Measurements from ENCODE around the gene C4BPA.

C4BPA gene

DNA sequence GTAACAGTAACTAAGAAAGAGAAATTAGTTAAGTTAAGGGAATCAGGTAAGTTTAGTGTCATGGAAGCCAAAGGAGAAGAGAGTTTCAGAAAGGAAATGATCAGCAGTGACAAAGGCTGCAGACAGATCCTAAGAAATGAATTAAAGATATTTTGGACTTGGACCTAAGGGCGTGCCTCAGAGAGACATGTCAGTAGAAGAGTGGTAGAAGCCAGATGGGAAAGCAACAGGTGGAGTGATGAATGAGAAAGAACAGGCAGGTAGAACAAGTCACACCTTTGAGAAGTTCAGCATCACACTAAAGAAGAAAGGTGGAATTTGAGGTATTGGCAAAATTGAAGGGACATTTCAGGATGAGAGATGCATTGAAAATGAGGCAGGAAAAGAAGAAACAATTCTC, 1.4 kb upstream of the C4BPA start:
- no peak for DNase-seq
- no peaks in the 10 kb centered on the region for H3K36me3 ChIP-seq (ENCODE audit: control insufficient read depth, insufficient read depth, low read length)
- no peaks in the 10 kb centered on the region for H3K4me1 ChIP-seq (ENCODE audit: control insufficient read depth, insufficient read depth, low read length, poor library complexity, severe bottlenecking)
- no peak overlapping the region for H3K4me3 ChIP-seq (ENCODE audit: insufficient read depth, low read depth, low read length, poor library complexity, severe bottlenecking)
- H3K9me3 ChIP-seq (ENCODE audit: control insufficient read depth, low read length): no peaks in the 10 kb centered on the region
- no peak overlapping the region for H3K27ac ChIP-seq (ENCODE audit: insufficient read depth, low read length, poor library complexity, severe bottlenecking)
- no peaks in the 10 kb centered on the region for H3K27me3 ChIP-seq (replicated peaks; ENCODE audit: control insufficient read depth, insufficient read depth, low read length, poor library complexity, severe bottlenecking)

DNA sequence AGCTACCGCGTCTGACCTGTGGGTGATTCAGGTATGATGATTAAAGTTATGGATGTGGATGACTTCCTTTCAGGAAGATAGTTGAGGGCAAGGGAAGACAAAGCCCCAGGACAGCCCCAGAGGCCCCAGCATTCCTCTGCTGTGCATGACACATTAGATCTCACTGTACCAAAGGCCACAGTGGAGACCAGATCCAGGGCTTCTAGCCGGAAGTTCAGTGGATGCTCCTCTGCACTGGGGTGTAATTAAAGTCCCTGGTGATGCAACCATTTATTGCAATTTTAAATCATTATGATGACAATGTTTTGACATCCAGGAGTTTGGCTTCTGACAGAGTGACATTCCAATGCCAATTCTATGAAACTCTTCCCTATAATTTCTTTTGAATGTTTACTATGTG, 5.0 kb downstream of the C4BPA start:
- Histone ChIP-seq H3K27ac (ENCODE audit: insufficient read depth, low read length, poor library complexity, severe bottlenecking) (no peak overlapping the region), H3K36me3 (ENCODE audit: control insufficient read depth, insufficient read depth, low read length) (no peaks in the 10 kb centered on the region), H3K4me3 (ENCODE audit: insufficient read depth, low read depth, low read length, poor library complexity, severe bottlenecking) (no peak overlapping the region), H3K27me3 (replicated peaks; ENCODE audit: control insufficient read depth, insufficient read depth, low read length, poor library complexity, severe bottlenecking) (no peaks in the 10 kb centered on the region), H3K4me1 (ENCODE audit: control insufficient read depth, insufficient read depth, low read length, poor library complexity, severe bottlenecking) (no peaks in the 10 kb centered on the region), H3K9me3 (ENCODE audit: control insufficient read depth, low read length) (no peaks in the 10 kb centered on the region)
- DNase-seq: no peak

DNA sequence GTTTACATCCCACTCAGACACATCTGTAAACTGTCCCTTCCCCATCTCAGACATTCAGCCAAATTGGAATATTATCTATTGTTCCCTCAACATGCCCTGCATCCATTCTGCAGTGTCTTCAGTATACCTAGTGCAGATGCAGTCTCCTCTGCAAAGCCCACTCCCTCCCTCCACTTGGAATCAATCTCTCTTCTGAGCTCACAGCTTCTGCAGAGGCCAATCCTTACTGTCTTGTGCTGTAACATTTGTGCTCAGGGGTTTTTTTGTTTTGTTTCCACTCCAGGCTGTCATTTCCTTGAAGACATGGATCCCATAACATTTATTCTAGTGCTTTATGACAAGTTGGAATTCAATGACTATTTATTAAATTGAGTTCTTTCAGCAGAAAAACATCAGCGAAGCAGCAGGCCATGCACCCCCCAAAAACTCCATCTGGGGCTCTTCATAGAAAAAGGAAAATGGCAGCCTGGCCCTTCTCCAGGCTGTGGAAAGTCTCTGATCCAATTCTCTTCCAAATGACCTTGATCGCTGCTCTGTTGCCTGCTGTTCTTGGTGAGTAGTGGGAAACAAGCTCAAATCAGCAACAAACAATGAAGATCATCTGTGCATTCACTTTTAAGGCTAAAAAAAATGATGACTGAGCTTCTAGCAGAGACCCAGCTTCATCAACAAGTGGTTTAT, 8.7 kb downstream of the C4BPA start:
- Histone ChIP-seq H3K9me3 (ENCODE audit: control insufficient read depth, low read length) (no peaks in the 10 kb centered on the region), H3K4me1 (ENCODE audit: control insufficient read depth, insufficient read depth, low read length, poor library complexity, severe bottlenecking) (no peaks in the 10 kb centered on the region), H3K4me3 (ENCODE audit: insufficient read depth, low read depth, low read length, poor library complexity, severe bottlenecking) (no peak overlapping the region), H3K27me3 (replicated peaks; ENCODE audit: control insufficient read depth, insufficient read depth, low read length, poor library complexity, severe bottlenecking) (no peaks in the 10 kb centered on the region), H3K27ac (ENCODE audit: insufficient read depth, low read length, poor library complexity, severe bottlenecking) (no peak overlapping the region), H3K36me3 (ENCODE audit: control insufficient read depth, insufficient read depth, low read length) (no peaks in the 10 kb centered on the region)
- no peak for DNase-seq

DNA sequence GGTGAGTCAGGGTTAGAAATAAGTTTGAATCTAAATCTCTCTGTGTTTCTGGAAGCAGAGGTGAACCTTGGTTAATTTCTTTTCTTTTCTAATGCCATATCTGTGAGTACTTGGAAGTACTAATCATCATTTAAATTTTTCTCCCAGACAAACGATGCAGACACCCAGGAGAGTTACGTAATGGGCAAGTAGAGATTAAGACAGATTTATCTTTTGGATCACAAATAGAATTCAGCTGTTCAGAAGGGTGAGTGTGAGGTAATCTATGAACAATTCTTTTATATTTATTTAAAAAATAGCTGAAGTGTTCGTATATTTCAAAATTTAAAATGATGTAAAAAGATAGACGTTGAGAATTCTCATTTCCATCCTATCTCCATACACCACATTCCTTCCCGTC, 11.2 kb downstream of the C4BPA start:
- Histone ChIP-seq H3K27me3 (replicated peaks; ENCODE audit: control insufficient read depth, insufficient read depth, low read length, poor library complexity, severe bottlenecking) (no peaks in the 10 kb centered on the region), H3K4me3 (ENCODE audit: insufficient read depth, low read depth, low read length, poor library complexity, severe bottlenecking) (no peak overlapping the region), H3K9me3 (ENCODE audit: control insufficient read depth, low read length) (no peaks in the 10 kb centered on the region), H3K36me3 (ENCODE audit: control insufficient read depth, insufficient read depth, low read length) (no peaks in the 10 kb centered on the region), H3K27ac (ENCODE audit: insufficient read depth, low read length, poor library complexity, severe bottlenecking) (no peak overlapping the region), H3K4me1 (ENCODE audit: control insufficient read depth, insufficient read depth, low read length, poor library complexity, severe bottlenecking) (no peaks in the 10 kb centered on the region)
- DNase-seq: no peak

DNA sequence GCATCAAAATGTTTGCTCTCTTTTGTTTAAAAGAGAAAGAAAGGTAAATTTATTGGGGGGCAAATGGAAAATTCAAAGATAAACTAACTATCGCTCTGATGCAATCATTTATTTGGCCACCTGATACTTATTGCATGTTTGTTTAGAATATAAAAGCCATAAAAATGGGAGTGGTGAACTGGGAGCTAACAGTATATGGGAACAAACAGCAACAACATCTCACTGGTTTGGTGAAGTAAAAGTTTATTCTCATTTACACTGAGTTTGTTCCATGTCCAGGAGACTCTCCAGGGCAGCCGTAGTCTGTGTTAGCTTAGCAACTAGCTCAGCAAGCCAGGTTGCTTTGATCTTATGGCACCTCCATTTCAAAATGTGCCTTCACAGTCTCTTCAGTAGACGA, 20.4 kb downstream of the C4BPA start:
- Histone ChIP-seq H3K9me3 (ENCODE audit: control insufficient read depth, low read length) (peaks cover 3% of the 10 kb centered on the region), H3K27ac (ENCODE audit: insufficient read depth, low read length, poor library complexity, severe bottlenecking) (no peak overlapping the region), H3K27me3 (replicated peaks; ENCODE audit: control insufficient read depth, insufficient read depth, low read length, poor library complexity, severe bottlenecking) (no peaks in the 10 kb centered on the region), H3K4me3 (ENCODE audit: insufficient read depth, low read depth, low read length, poor library complexity, severe bottlenecking) (no peak overlapping the region), H3K36me3 (ENCODE audit: control insufficient read depth, insufficient read depth, low read length) (no peaks in the 10 kb centered on the region), H3K4me1 (ENCODE audit: control insufficient read depth, insufficient read depth, low read length, poor library complexity, severe bottlenecking) (no peaks in the 10 kb centered on the region)
- DNase-seq: no peak

DNA sequence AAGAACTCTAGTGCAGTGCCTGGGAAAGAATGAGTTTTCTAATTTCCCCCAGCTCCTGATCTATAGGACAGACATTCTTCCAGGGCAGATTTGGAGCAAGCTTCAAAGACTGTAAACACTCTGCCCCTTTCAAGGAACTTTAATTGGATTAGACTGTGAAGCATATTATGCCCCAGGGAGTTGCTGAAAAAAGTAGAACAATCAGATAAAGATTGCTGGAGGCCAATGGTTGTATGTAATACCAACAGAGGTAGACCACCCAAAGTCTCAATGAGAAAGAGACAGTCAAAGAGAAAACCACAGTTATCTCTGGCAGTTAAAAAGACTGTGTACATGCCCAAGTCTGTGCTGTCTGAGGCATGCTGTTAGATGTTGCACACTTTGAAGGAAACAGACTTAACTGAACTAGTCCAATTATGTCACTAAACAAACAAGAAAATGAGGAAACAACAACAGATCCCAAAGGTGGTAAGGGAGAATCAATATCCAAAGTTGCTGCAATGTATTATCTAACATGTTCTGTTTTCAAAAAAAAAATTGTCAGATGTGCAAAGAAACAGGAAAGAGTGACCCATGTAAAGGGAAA, 24.4 kb downstream of the C4BPA start:
- Histone ChIP-seq H3K27me3 (replicated peaks; ENCODE audit: control insufficient read depth, insufficient read depth, low read length, poor library complexity, severe bottlenecking) (no peaks in the 10 kb centered on the region), H3K9me3 (ENCODE audit: control insufficient read depth, low read length) (peaks cover 11% of the 10 kb centered on the region), H3K27ac (ENCODE audit: insufficient read depth, low read length, poor library complexity, severe bottlenecking) (no peak overlapping the region), H3K4me1 (ENCODE audit: control insufficient read depth, insufficient read depth, low read length, poor library complexity, severe bottlenecking) (no peaks in the 10 kb centered on the region), H3K4me3 (ENCODE audit: insufficient read depth, low read depth, low read length, poor library complexity, severe bottlenecking) (no peak overlapping the region), H3K36me3 (ENCODE audit: control insufficient read depth, insufficient read depth, low read length) (no peaks in the 10 kb centered on the region)
- no peak for DNase-seq

DNA sequence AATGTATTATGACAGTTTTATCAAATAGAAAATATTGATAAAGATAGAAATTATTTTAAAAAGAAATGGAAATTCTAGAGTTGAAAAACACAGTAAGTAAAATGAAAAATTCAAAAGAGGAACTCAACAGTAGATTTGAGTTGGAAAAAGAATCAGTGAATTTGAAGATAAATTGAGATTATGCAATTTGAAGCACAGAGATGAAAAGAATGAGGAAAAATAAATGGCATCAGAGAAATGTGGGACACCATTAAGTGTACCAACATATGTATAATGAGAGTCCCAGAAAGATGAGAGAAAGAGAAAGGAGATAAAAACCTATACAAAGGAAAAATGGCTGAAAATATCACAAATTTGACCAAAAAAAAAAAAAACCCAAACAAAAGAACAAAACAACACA, 25.0 kb downstream of the C4BPA start:
- H3K36me3 ChIP-seq (ENCODE audit: control insufficient read depth, insufficient read depth, low read length): no peaks in the 10 kb centered on the region

DNA sequence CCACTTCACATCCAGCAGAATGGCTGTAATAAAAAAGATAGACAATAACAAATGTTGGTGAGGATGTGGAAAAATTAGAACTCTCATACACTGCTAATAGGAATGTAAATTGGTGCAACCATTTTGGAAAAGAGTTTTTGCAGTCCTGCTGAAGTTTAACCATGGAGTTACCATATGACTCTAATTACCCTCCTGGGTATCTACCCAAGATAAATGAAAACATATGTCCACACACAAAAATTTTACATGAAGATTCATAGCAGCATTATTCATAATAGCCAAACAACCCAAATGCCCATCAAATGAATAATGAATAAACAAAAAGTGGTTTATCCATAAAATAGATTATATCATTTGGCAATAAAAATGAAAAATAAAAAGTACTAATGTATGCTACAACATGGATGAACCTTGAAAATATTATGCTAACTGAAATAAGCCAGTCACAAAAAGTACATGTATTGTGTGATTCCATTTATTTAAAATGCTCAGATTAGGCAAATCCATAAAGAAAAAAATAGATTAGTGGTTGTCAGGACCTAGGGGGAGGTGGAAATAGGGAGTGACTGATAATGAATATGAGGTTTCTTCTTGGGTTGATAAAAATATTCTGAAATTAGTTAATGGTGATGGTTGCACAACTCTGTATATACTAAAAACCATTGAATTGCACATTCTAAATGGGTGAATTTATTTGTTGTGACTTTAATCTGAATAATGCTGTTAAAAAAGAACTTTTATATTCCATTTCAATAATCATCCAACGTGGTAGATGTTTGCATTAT, 26.4 kb downstream of the C4BPA start:
- Histone ChIP-seq H3K9me3 (ENCODE audit: control insufficient read depth, low read length) (peaks cover 11% of the 10 kb centered on the region), H3K27ac (ENCODE audit: insufficient read depth, low read length, poor library complexity, severe bottlenecking) (no peak overlapping the region), H3K27me3 (replicated peaks; ENCODE audit: control insufficient read depth, insufficient read depth, low read length, poor library complexity, severe bottlenecking) (no peaks in the 10 kb centered on the region), H3K4me1 (ENCODE audit: control insufficient read depth, insufficient read depth, low read length, poor library complexity, severe bottlenecking) (no peaks in the 10 kb centered on the region), H3K4me3 (ENCODE audit: insufficient read depth, low read depth, low read length, poor library complexity, severe bottlenecking) (no peak overlapping the region), H3K36me3 (ENCODE audit: control insufficient read depth, insufficient read depth, low read length) (no peaks in the 10 kb centered on the region)
- no peak for DNase-seq

More for the DNA sequence above, 25.0 kb downstream of the C4BPA start:
- no peak for DNase-seq
- Histone ChIP-seq H3K4me1 (ENCODE audit: control insufficient read depth, insufficient read depth, low read length, poor library complexity, severe bottlenecking) (no peaks in the 10 kb centered on the region), H3K27ac (ENCODE audit: insufficient read depth, low read length, poor library complexity, severe bottlenecking) (no peak overlapping the region), H3K9me3 (ENCODE audit: control insufficient read depth, low read length) (peaks cover 11% of the 10 kb centered on the region), H3K4me3 (ENCODE audit: insufficient read depth, low read depth, low read length, poor library complexity, severe bottlenecking) (no peak overlapping the region), H3K27me3 (replicated peaks; ENCODE audit: control insufficient read depth, insufficient read depth, low read length, poor library complexity, severe bottlenecking) (no peaks in the 10 kb centered on the region)

DNA sequence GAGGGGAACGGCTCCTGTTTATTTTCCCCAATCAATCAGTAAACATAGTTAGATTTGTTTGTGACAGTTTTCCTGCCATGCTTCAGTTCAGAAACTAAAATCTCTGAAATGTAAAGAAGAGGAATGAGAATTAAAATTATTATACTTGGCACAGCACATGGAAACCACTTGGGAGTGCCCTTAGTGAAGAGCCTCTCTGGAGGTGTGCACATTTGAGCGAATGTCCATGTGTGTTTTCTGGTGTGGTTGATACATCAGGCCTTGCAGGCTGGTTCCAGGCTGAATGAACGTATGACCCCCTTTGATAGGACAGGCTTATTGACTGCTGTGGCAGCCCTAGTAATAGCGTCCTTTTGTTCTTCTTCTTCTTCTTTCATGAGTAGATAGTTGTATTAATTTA, 27.1 kb downstream of the C4BPA start:
- Histone ChIP-seq H3K36me3 (ENCODE audit: control insufficient read depth, insufficient read depth, low read length) (no peaks in the 10 kb centered on the region), H3K27me3 (replicated peaks; ENCODE audit: control insufficient read depth, insufficient read depth, low read length, poor library complexity, severe bottlenecking) (no peaks in the 10 kb centered on the region), H3K4me3 (ENCODE audit: insufficient read depth, low read depth, low read length, poor library complexity, severe bottlenecking) (no peak overlapping the region), H3K4me1 (ENCODE audit: control insufficient read depth, insufficient read depth, low read length, poor library complexity, severe bottlenecking) (no peaks in the 10 kb centered on the region), H3K27ac (ENCODE audit: insufficient read depth, low read length, poor library complexity, severe bottlenecking) (no peak overlapping the region), H3K9me3 (ENCODE audit: control insufficient read depth, low read length) (peaks cover 11% of the 10 kb centered on the region)
- no peak for DNase-seq

DNA sequence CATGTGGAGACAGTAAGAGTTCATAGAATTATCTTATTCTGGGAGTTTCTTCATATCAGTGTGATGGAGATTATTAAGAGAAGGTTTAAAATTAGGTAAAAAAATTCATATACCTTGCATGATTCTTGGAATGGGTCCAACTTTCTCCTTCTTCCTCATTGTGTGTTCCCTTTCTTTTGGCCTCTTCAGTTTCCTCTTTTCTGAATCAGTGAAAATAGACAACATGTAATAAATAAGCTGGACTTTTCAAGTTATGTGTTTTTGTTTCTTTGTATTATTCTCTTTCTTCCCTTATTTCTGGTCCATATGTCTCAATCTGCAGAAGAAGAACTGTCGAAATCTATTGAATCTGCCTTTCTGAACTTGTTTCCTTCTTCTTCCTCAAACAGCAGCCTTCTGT, 30.5 kb downstream of the C4BPA start:
- Histone ChIP-seq H3K9me3 (ENCODE audit: control insufficient read depth, low read length) (peaks cover 7% of the 10 kb centered on the region), H3K27ac (ENCODE audit: insufficient read depth, low read length, poor library complexity, severe bottlenecking) (no peak overlapping the region), H3K4me1 (ENCODE audit: control insufficient read depth, insufficient read depth, low read length, poor library complexity, severe bottlenecking) (no peaks in the 10 kb centered on the region), H3K4me3 (ENCODE audit: insufficient read depth, low read depth, low read length, poor library complexity, severe bottlenecking) (no peak overlapping the region), H3K27me3 (replicated peaks; ENCODE audit: control insufficient read depth, insufficient read depth, low read length, poor library complexity, severe bottlenecking) (no peaks in the 10 kb centered on the region), H3K36me3 (ENCODE audit: control insufficient read depth, insufficient read depth, low read length) (no peaks in the 10 kb centered on the region)
- no peak for DNase-seq

Measured in effector memory CD4-positive, alpha-beta T cell (primary cell).